Caco-2 (cell line): ENCODE measurements around the gene GGNBP2. TPM values are rescaled to one million over a fixed set of nuclear protein-coding genes. Genes with fewer than 3 reads are reported as not detected.
A peak's percentile ranks its signal among the peaks of the same experiment; 100 is the strongest.

Source experiments
- BruUV-seq: library from RNA; stranded (reverse); fragments of 400-500 nt; replicated peaks from 2 replicates; lab custom pipeline; 2021; lab: Mats Ljungman, UMichigan
- CTCF ChIA-PET: fragments of 300-600 bp; sonication (Branson Sonifier 250); formaldehyde crosslinking; loops from one replicate; lab custom pipeline; 2022; ENCODE audit warnings: antibody characterized with exemption; lab: Charles Lee
- POLR2A ChIA-PET: fragments of 300-600 bp; sonication (Branson Sonifier 250); formaldehyde crosslinking; loops from one replicate; lab custom pipeline; 2022; ENCODE audit warnings: antibody characterized with exemption; lab: Charles Lee
- DNase-seq, 2 experiments: peaks; one replicate each; pipeline versions ENCODE4 v3.0.0 to v3.0.0-alpha.2; 2020 to 2022
- H3K27me3 ChIP-seq: replicated peaks from 2 replicates; pipeline ENCODE4 v1.6.0; 2011; ENCODE audit warnings: low read length; ENCODE audit not compliant: control insufficient read depth, insufficient read depth
- H3K36me3 ChIP-seq: 2 replicates; pipeline ENCODE4 v1.5.1; 2011; ENCODE audit warnings: low read length; ENCODE audit not compliant: control insufficient read depth, insufficient read depth
- H3K4me1 ChIP-seq: fragments of 250-450 bp; sonication (Bioruptor Pico); 2 replicates; pipeline ENCODE4 v1.5.1; 2020; ENCODE audit warnings: mild to moderate bottlenecking
- H3K4me3 ChIP-seq: 2 replicates; pipeline ENCODE4 v1.5.1; 2011; ENCODE audit warnings: low read depth, mild to moderate bottlenecking, control low read depth, low read length
- H3K9me3 ChIP-seq: fragments of 250-450 bp; sonication (Bioruptor Pico); 2 replicates; pipeline ENCODE4 v1.5.1; 2020; ENCODE audit warnings: mild to moderate bottlenecking, moderate library complexity
- H3K27ac Mint-ChIP-seq: one replicate; pipeline ENCODE4 v1.8.0; 2022; ENCODE audit warnings: mixed read lengths; ENCODE audit not compliant: unreplicated experiment
- H3K27me3 Mint-ChIP-seq: one replicate; pipeline ENCODE4 v1.8.0; 2022; ENCODE audit warnings: mixed read lengths; ENCODE audit not compliant: insufficient read depth, unreplicated experiment
- H3K36me3 Mint-ChIP-seq: one replicate; pipeline ENCODE4 v1.8.0; 2022; ENCODE audit warnings: mild to moderate bottlenecking, mixed read lengths; ENCODE audit not compliant: insufficient read depth, unreplicated experiment
- H3K4me1 Mint-ChIP-seq: one replicate; pipeline ENCODE4 v1.8.0; 2022; ENCODE audit warnings: low read depth, mixed read lengths; ENCODE audit not compliant: unreplicated experiment
- H3K4me3 Mint-ChIP-seq: one replicate; pipeline ENCODE4 v1.8.0; 2022; ENCODE audit warnings: mild to moderate bottlenecking, moderate library complexity, mixed read lengths; ENCODE audit not compliant: unreplicated experiment
- H3K9me3 Mint-ChIP-seq: one replicate; pipeline ENCODE4 v1.8.0; 2022; ENCODE audit warnings: mixed read lengths; ENCODE audit not compliant: unreplicated experiment
- intact Hi-C: fragments of 100-400 bp; cut with micrococcal nuclease; formaldehyde crosslinking; loops from one replicate; pipeline ENCODE4 v1.10.0; 2022; ENCODE audit not compliant: unreplicated experiment
- total RNA-seq: library from RNA; stranded (reverse); gene quantifications from 2 replicates; pipeline ENCODE4 v1.2.3, GENCODE V29; 2022
- TF ChIP-seq, protein P1 (sequence below), 2 experiments: fragments of 200-600 bp in 1 of 2; IDR thresholded peaks; 1 replicate in 1 of 2; 2 replicates in 1 of 2; pipeline versions ENCODE4 v1.5.1 to v1.8.0; 2011 to 2022; ENCODE audit warnings: antibody characterized with exemption in 1 of 2, control low read depth in 1 of 2, inconsistent platforms in 1 of 2, low read depth in 1 of 2, low read length in 1 of 2, mild to moderate bottlenecking in 1 of 2, moderate library complexity in 1 of 2; ENCODE audit not compliant: insufficient read depth in 1 of 2, severe bottlenecking in 1 of 2, unreplicated experiment in 1 of 2

The GGNBP2 gene
- total RNA-seq, 1 experiment from 2014 or later: 91.3 TPM

- Mint-ChIP-seq H3K4me3 (no peak overlapping the region), H3K4me1 (no peaks in the 10 kb centered on the region), H3K27ac (no peak overlapping the region), H3K36me3 (peaks cover 6% of the 10 kb centered on the region), H3K9me3 (no peaks in the 10 kb centered on the region), H3K27me3 (peaks cover 14% of the 10 kb centered on the region)
- Histone ChIP-seq H3K4me1 (no peaks in the 10 kb centered on the region), H3K9me3 (no peaks in the 10 kb centered on the region), H3K27me3 (no peaks in the 10 kb centered on the region), H3K4me3 (no peak overlapping the region), H3K36me3 (no peaks in the 10 kb centered on the region)
- TF ChIP-seq, protein P1, sequence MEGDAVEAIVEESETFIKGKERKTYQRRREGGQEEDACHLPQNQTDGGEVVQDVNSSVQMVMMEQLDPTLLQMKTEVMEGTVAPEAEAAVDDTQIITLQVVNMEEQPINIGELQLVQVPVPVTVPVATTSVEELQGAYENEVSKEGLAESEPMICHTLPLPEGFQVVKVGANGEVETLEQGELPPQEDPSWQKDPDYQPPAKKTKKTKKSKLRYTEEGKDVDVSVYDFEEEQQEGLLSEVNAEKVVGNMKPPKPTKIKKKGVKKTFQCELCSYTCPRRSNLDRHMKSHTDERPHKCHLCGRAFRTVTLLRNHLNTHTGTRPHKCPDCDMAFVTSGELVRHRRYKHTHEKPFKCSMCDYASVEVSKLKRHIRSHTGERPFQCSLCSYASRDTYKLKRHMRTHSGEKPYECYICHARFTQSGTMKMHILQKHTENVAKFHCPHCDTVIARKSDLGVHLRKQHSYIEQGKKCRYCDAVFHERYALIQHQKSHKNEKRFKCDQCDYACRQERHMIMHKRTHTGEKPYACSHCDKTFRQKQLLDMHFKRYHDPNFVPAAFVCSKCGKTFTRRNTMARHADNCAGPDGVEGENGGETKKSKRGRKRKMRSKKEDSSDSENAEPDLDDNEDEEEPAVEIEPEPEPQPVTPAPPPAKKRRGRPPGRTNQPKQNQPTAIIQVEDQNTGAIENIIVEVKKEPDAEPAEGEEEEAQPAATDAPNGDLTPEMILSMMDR (IDR thresholded peaks at IDR 0.05; ENCODE audit: insufficient read depth in 1 of 2, low read depth in 1 of 2, low read length in 1 of 2, severe bottlenecking in 1 of 2, unreplicated experiment in 1 of 2): peak; percentile 96 to 98
- intact Hi-C loops: loop anchor here (1.0 to 5.0 kb wide), 4 partner anchors 43 to 417 kb away; partner anchors contain the start of gene LHX1
- ChIA-PET POLR2A (no interaction called here), CTCF (interaction anchor here (0.6 to 1.1 kb wide), 6 partner anchors 9 to 610 kb away, joined by 3 to 6 read pairs (median 3); no protein-coding TSS in a partner anchor)
- peak; percentile 82 to 90 for DNase-seq
- BruUV-seq: no TSS peak
These were observed 84.6 kb downstream of the GGNBP2 start for GRCh38 chr17:36629252-36629847.

DNA sequence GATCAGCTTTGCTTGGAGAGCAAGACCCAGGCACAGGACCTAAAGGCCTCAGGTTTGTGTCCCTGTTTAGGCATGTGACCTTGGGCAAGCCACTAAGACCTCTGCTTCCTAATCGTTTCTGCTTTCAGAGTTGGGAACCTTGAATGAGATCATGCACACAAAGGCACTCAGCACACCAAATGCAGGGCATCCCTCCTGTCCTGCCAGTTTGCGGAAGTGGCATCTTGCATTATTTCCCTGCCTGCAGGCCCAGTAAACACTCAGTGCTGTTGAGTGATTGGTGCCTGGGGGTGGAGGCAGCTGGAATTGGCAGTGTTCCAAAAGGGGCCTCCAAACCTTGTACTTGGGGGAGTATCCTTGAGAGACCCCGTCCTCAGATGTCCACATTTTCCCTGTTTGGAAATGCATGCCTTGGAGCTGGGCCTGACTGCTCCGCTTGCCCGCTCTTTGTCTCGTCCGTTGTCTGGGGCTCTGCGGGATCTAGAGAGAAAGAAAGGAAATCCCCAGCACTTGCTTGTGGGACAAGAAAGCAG is 85.3 kb downstream of the GGNBP2 start:
- intact Hi-C loops: loop anchor here (1.0 to 5.0 kb wide), 4 partner anchors 43 to 417 kb away; partner anchors contain the start of gene LHX1
- no TSS peak for BruUV-seq
- peaks cover 15% of the 10 kb centered on the region for H3K27me3 Mint-ChIP-seq
- no peaks in the 10 kb centered on the region for H3K9me3 ChIP-seq
- POLR2A ChIA-PET: no interaction called here
- DNase-seq: no peak
- CTCF ChIA-PET: interaction anchor here (1.0 to 1.1 kb wide), 2 partner anchors 77 to 374 kb away, joined by 3 to 6 read pairs; no protein-coding TSS in a partner anchor
- no peak overlapping the region for H3K4me3 Mint-ChIP-seq
- no peaks in the 10 kb centered on the region for H3K4me1 Mint-ChIP-seq
- H3K9me3 Mint-ChIP-seq: no peaks in the 10 kb centered on the region
- no peaks in the 10 kb centered on the region for H3K27me3 ChIP-seq
- no peaks in the 10 kb centered on the region for H3K36me3 ChIP-seq
- TF ChIP-seq, protein P1 (IDR thresholded peaks at IDR 0.05; ENCODE audit: insufficient read depth in 1 of 2, low read depth in 1 of 2, low read length in 1 of 2, severe bottlenecking in 1 of 2, unreplicated experiment in 1 of 2): no peak
- H3K4me3 ChIP-seq: no peak overlapping the region
- H3K4me1 ChIP-seq: no peaks in the 10 kb centered on the region
- H3K36me3 Mint-ChIP-seq: peaks cover 6% of the 10 kb centered on the region
- no peak overlapping the region for H3K27ac Mint-ChIP-seq

GRCh38 chr17:36631022-36631421 is 86.3 kb downstream of the GGNBP2 start:
- TF ChIP-seq, protein P1 (IDR thresholded peaks at IDR 0.05; ENCODE audit: insufficient read depth in 1 of 2, low read depth in 1 of 2, low read length in 1 of 2, severe bottlenecking in 1 of 2, unreplicated experiment in 1 of 2): no peak
- Mint-ChIP-seq H3K4me3 (no peak overlapping the region), H3K27me3 (peaks cover 21% of the 10 kb centered on the region), H3K9me3 (no peaks in the 10 kb centered on the region), H3K27ac (no peak overlapping the region), H3K4me1 (no peaks in the 10 kb centered on the region), H3K36me3 (peaks cover 6% of the 10 kb centered on the region)
- DNase-seq: no peak
- BruUV-seq: no TSS peak
- Histone ChIP-seq H3K4me3 (no peak overlapping the region), H3K9me3 (no peaks in the 10 kb centered on the region), H3K36me3 (no peaks in the 10 kb centered on the region), H3K4me1 (no peaks in the 10 kb centered on the region), H3K27me3 (no peaks in the 10 kb centered on the region)
- ChIA-PET POLR2A (no interaction called here), CTCF (interaction anchor here (1.3 kb wide), 1 partner anchor 417 kb away, joined by 4 read pairs; no protein-coding TSS in a partner anchor)
- intact Hi-C loops: no loop called here
